ENCODE data around the gene HPCAL1.

HPCAL1 gene

GRCh38 chr2:10264506-10265328 lies 38.0 kb upstream of the HPCAL1 start:
- no peak for TF ChIP-seq CTCF (IDR thresholded peaks at IDR 0.05; ENCODE audit: control insufficient read depth, insufficient read depth, low read depth, low read length, missing control alignments)
- DNase-seq (ENCODE audit: low read depth), result no peak
- H3K4me3 ChIP-seq (ENCODE audit: control insufficient read depth, low read depth, low read length), result no peak overlapping the region

- TF ChIP-seq CTCF (IDR thresholded peaks at IDR 0.05; ENCODE audit: control insufficient read depth, insufficient read depth, low read depth, low read length, missing control alignments), result no peak
- DNase-seq (ENCODE audit: low read depth), result no peak
- no peak overlapping the region for H3K4me3 ChIP-seq (ENCODE audit: control insufficient read depth, low read depth, low read length)
Observed at GRCh38 chr2:10265329-10266132, 37.2 kb upstream of the HPCAL1 start.

- peak; percentile 28 for TF ChIP-seq CTCF (IDR thresholded peaks at IDR 0.05; ENCODE audit: control insufficient read depth, insufficient read depth, low read depth, low read length, missing control alignments)
- H3K4me3 ChIP-seq (ENCODE audit: control insufficient read depth, low read depth, low read length), result no peak overlapping the region
- DNase-seq (ENCODE audit: low read depth), result no peak
Observed at GRCh38 chr2:10266133-10266620, 36.5 kb upstream of the HPCAL1 start.

DNA sequence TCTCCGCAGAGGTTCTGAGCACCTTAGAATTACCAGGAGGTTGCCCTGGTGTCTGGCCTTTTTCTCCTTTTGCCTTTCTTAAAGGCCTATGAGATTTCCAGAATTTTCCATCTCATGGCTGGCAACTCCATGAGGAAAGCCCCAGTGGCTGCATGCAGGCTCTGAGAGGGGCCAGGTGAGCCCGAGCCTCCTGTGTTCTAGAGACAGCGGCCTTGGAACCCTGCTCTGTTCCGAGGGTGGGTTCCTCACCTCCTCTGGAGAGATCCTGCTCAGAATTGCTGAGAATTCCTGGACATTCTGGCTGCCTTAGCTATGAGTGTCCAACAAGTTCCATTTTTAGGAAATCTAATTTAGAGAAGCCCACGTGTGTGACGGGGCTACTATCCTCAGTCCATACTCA lies 35.7 kb upstream of the HPCAL1 start:
- no peak overlapping the region for H3K4me3 ChIP-seq (ENCODE audit: control insufficient read depth, low read depth, low read length)
- DNase-seq (ENCODE audit: low read depth), result no peak
- no peak for TF ChIP-seq CTCF (IDR thresholded peaks at IDR 0.05; ENCODE audit: control insufficient read depth, insufficient read depth, low read depth, low read length, missing control alignments)

DNA sequence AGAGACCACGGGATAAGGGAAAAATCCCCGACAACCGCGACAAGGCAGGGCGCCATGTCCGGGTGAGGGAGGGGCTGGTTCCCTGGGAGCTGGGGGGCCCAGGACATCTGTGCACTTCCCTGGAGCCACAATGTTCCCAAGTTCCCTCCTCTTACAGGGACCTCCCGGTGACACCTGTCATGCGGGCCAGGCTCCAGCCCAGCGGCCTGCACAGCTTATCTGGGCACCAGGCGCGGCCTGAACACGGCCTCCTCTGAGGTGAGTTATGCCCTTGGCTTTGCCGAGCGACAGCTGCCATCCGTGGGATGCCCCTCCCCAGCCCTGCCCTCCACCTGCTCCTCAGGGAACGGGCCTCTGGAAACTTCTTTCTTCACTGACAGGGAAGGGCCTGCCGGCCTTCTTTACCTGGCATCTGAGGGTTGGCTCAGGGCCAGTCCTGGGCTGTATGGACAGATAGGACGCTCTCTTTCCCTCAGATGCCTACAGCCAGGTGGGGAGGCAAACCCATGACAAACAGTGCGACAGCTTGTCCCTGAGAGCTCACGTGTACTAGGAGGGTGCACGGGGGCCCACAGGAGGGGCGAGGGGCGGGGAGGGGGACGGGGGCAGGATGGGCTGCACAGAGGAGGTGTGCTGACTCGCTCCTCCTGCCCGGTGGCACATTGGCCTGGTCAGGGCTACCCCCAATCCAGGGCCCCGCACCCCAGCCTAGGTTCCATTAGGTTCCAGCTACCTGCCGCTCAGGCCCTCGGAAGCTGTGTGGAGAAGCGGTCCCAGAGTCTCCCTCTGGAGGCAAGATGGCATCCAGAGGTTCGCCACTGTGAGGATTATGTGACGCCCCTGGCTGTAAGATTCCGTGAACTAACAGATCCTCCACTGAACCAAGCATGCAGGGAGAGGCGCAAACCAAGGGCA lies 34.9 kb upstream of the HPCAL1 start:
- no peak for DNase-seq (ENCODE audit: low read depth)
- no peak overlapping the region for H3K4me3 ChIP-seq (ENCODE audit: control insufficient read depth, low read depth, low read length)
- TF ChIP-seq CTCF (IDR thresholded peaks at IDR 0.05; ENCODE audit: control insufficient read depth, insufficient read depth, low read depth, low read length, missing control alignments), result no peak

DNA sequence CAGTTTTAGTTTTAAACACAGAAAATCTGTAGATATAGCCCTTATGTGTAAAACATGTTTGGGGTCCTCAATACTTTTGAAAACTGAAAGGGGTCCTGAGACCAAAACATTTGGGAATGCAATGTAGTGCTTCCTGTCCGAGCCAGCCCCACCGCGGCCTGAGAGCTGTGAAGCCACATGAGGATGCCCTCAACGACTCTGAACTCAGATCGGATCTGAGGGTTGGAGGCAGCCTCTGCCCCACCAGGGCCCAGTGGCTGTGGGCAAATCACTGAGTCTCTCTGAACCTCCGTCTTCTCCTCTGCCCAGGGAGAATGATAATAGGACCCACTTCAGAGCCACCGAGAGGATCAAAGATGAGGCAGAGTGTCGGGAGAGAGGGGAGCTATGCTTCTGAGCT lies 33.4 kb upstream of the HPCAL1 start:
- DNase-seq (ENCODE audit: low read depth), result no peak
- H3K4me3 ChIP-seq (ENCODE audit: control insufficient read depth, low read depth, low read length), result no peak overlapping the region
- TF ChIP-seq CTCF (IDR thresholded peaks at IDR 0.05; ENCODE audit: control insufficient read depth, insufficient read depth, low read depth, low read length, missing control alignments), result no peak
